Bronchial epithelial cell (primary cell): ENCODE results near the gene PPP6R3. TPM values are rescaled to one million over a fixed set of nuclear protein-coding genes. Genes with fewer than 3 reads are reported as not detected.
A peak's percentile ranks its signal among the peaks of the same experiment; 100 is the strongest.

ENCODE experiments used
- DNase-seq: peaks from one replicate; pipeline ENCODE4 v3.0.0-alpha.2; 2010; ENCODE audit warnings: low read depth
- FAIRE-seq: peaks from 2 replicates; lab custom pipeline; 2011; peaks lifted over from hg19 to GRCh38; lab: Jason Lieb, UNC
- H3K27me3 ChIP-seq: 2 replicates; pipeline ENCODE4 v1.5.1; 2011; ENCODE audit warnings: low read length; ENCODE audit not compliant: control insufficient read depth, insufficient read depth
- H3K36me3 ChIP-seq: 2 replicates; pipeline ENCODE4 v1.5.1; 2011; ENCODE audit warnings: low read length; ENCODE audit not compliant: control insufficient read depth, insufficient read depth
- H3K4me3 ChIP-seq: 2 replicates; pipeline ENCODE4 v1.5.1; 2011; ENCODE audit warnings: mild to moderate bottlenecking, low read depth, low read length, control low read depth
- CTCF ChIP-seq: IDR thresholded peaks from 2 replicates; pipeline ENCODE4 v1.5.1; 2011; ENCODE audit warnings: mild to moderate bottlenecking, moderate library complexity, low read length, control low read depth, inconsistent platforms; ENCODE audit not compliant: insufficient read depth, severe bottlenecking
- total RNA-seq: library from RNA; depleted of rRNA; stranded (reverse); fragments of >200 nt; gene quantifications from 2 replicates; pipeline ENCODE4 v1.2.1, GENCODE V29; 2014

Gene PPP6R3
- total RNA-seq, 1 donor from 2014 or later = 93.5 TPM

- no peak for TF ChIP-seq CTCF
- peaks cover 23% of the 10 kb centered on the region for H3K36me3 ChIP-seq
- no peak overlapping the region for H3K4me3 ChIP-seq
- DNase-seq (no peak), FAIRE-seq (peak; percentile 43)
- H3K27me3 ChIP-seq = no peaks in the 10 kb centered on the region
Measured at GRCh38 chr11:68414496-68415221, 45.9 kb upstream of the PPP6R3 start.

DNA sequence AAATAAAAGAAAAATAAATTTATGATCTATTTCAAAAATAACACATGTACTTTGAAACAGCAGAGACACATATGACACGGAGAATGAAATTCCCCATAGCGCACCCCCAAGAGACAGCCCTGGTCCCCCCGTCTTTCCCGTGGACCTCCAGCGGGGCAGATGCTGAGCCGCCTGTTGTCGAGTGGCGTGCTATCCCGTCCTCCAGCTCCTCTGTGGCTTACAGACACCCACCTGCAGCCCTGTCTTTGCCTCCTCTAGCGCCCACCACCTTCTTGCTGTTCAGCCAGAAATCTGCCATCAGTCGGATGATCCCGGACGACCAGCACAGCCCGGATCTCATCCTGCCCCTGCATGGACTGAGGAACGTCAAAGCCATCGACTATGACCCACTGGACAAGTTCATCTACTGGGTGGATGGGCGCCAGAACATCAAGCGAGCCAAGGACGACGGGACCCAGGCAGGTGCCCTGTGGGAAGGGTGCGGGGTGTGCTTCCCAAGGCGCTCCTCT lies 44.4 kb upstream of the PPP6R3 start:
- H3K4me3 ChIP-seq = no peak overlapping the region
- DNase-seq (no peak), FAIRE-seq (no peak)
- no peak for TF ChIP-seq CTCF
- H3K27me3 ChIP-seq = no peaks in the 10 kb centered on the region
- H3K36me3 ChIP-seq = peaks cover 23% of the 10 kb centered on the region

DNA sequence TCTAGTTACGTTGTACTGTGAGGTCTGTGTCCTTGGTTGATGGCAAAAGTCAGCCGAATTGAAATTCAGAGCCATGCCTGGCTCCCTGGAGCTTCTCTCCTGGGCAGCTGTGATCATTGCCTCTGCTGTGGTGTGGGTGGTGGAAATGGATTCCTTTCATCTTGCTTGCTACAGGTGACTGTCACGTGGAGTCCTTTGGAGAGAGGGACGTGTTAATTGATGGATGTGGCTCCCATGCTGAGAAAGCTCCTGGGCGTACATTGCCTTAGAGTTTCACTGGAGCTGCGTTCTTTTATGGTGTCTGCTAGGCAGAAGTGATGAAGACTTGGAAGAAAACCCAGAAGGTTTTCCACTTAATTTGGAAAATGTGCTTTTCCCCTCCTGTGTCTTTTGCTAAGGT lies 41.9 kb upstream of the PPP6R3 start:
- FAIRE-seq = peak; percentile 84

GRCh38 chr11:68420171-68420570 lies 40.4 kb upstream of the PPP6R3 start:
- Histone ChIP-seq H3K4me3 (no peak overlapping the region), H3K36me3 (peaks cover 6% of the 10 kb centered on the region), H3K27me3 (no peaks in the 10 kb centered on the region)
- FAIRE-seq (no peak), DNase-seq (no peak)
- no peak for TF ChIP-seq CTCF

More for the DNA sequence above, 41.9 kb upstream of the PPP6R3 start:
- DNase-seq = no peak
- TF ChIP-seq CTCF = no peak
- Histone ChIP-seq H3K4me3 (no peak overlapping the region), H3K27me3 (no peaks in the 10 kb centered on the region), H3K36me3 (peaks cover 12% of the 10 kb centered on the region)

DNA sequence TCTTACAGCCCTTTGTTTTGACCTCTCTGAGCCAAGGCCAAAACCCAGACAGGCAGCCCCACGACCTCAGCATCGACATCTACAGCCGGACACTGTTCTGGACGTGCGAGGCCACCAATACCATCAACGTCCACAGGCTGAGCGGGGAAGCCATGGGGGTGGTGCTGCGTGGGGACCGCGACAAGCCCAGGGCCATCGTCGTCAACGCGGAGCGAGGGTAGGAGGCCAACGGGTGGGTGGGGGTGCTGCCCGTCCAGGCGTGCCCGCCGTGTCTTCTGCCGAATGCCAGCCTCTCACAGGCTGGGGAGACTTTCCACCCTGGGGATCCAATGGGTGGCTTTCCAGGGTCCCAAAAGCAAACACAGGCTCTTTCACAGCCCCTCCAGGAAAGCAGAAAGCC lies 37.1 kb upstream of the PPP6R3 start:
- Histone ChIP-seq H3K4me3 (no peak overlapping the region), H3K36me3 (peaks cover 14% of the 10 kb centered on the region), H3K27me3 (no peaks in the 10 kb centered on the region)
- TF ChIP-seq CTCF = no peak
- FAIRE-seq = no peak
- no peak for DNase-seq
